HG03575 (cell line): ENCODE data around the gene CPSF3.
A peak's percentile ranks its signal among the peaks of the same experiment; 100 is the strongest.

Experiments used
- ATAC-seq: cut with Tn5 transposase; IDR thresholded peaks from one replicate; pipeline ENCODE4 v1.9.1; 2021; ENCODE audit not compliant: unreplicated experiment, insufficient number of reproducible peaks, low FRiP score; ENCODE audit errors: extremely low read depth

The CPSF3 gene

GRCh38 chr2:9423100-9423921 is at the start of gene CPSF3, which contains the start of gene ITGB1BP1:
Gene CPSF3 (plus strand): TSS chr2:9423654. CDS start chr2:9423774, 120 bp downstream.
Gene ITGB1BP1 (minus strand): TSS chr2:9423528. CDS start chr2:9418697, 4,831 bp downstream.
- peak; percentile 63 for ATAC-seq

GRCh38 chr2:9374071-9374730 is 49.3 kb upstream of the CPSF3 start:
- no peak for ATAC-seq

- ATAC-seq: no peak
Measured at GRCh38 chr2:9375857-9376428, 47.5 kb upstream of the CPSF3 start.

GRCh38 chr2:9377461-9378097 is 45.9 kb upstream of the CPSF3 start:
- ATAC-seq: no peak

GRCh38 chr2:9378433-9379390 is 44.7 kb upstream of the CPSF3 start:
- ATAC-seq: no peak

GRCh38 chr2:9379391-9379755 is 44.1 kb upstream of the CPSF3 start:
- no peak for ATAC-seq

GRCh38 chr2:9380702-9381628 is 42.5 kb upstream of the CPSF3 start:
- ATAC-seq: no peak

- no peak for ATAC-seq
Measured at GRCh38 chr2:9382604-9383235, 40.7 kb upstream of the CPSF3 start.

GRCh38 chr2:9384521-9384920 is 38.9 kb upstream of the CPSF3 start:
- ATAC-seq: no peak

GRCh38 chr2:9385841-9386240 is 37.6 kb upstream of the CPSF3 start:
- no peak for ATAC-seq

GRCh38 chr2:9388199-9388681 is 35.2 kb upstream of the CPSF3 start:
- ATAC-seq: no peak

- ATAC-seq: no peak
Measured at GRCh38 chr2:9388950-9389911, 34.2 kb upstream of the CPSF3 start.

GRCh38 chr2:9390151-9390850 is 33.2 kb upstream of the CPSF3 start:
- ATAC-seq: no peak

GRCh38 chr2:9390991-9391390 is 32.5 kb upstream of the CPSF3 start:
- no peak for ATAC-seq

- no peak for ATAC-seq
Measured at GRCh38 chr2:9391961-9392720, 31.3 kb upstream of the CPSF3 start.
